Measurements from ENCODE around the gene MBP.

DNA sequence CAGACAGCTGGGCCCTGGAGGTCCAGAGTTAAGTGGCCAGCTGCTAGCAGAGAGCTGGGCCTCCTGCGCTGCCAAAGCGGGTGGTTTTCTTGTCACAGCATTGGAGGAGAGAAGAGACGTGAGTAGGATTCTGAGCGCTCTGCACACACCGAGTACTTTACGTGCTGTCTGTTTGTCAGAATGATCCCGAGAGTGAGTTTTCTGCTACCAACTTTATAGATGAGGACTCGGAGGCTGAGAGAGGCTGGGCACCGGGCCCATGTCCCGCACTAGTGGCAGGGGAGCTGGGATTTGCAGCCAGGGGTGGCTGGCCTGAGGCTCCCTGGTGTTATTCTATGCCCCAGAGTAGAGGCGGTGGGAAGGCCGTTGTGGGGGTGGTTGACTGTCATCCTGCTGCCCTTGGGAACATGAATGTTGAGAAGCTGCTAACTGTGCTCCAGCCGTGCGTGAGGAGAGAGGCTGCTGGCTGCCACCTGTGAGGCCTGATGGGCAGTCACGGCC lies 36.3 kb upstream of the MBP start:
- TF ChIP-seq, protein P1, sequence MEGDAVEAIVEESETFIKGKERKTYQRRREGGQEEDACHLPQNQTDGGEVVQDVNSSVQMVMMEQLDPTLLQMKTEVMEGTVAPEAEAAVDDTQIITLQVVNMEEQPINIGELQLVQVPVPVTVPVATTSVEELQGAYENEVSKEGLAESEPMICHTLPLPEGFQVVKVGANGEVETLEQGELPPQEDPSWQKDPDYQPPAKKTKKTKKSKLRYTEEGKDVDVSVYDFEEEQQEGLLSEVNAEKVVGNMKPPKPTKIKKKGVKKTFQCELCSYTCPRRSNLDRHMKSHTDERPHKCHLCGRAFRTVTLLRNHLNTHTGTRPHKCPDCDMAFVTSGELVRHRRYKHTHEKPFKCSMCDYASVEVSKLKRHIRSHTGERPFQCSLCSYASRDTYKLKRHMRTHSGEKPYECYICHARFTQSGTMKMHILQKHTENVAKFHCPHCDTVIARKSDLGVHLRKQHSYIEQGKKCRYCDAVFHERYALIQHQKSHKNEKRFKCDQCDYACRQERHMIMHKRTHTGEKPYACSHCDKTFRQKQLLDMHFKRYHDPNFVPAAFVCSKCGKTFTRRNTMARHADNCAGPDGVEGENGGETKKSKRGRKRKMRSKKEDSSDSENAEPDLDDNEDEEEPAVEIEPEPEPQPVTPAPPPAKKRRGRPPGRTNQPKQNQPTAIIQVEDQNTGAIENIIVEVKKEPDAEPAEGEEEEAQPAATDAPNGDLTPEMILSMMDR (IDR thresholded peaks at IDR 0.05; ENCODE audit: low read depth, low read length), result no peak
- no peak for TF ChIP-seq MYC (IDR thresholded peaks at IDR 0.05; ENCODE audit: low read depth, low read length)
- no peak for TF ChIP-seq POLR2A (IDR thresholded peaks at IDR 0.05; ENCODE audit: extremely low read depth, insufficient read length)
